Adrenal gland (tissue), 12 donors: ENCODE measurements around the gene DRC7. TPM values are rescaled to one million over a fixed set of nuclear protein-coding genes. Genes with fewer than 3 reads are reported as not detected.
A peak's percentile ranks its signal among the peaks of the same experiment; 100 is the strongest.

ENCODE experiments used
- DNase-seq, 7 donors: peaks; one replicate each; pipeline ENCODE4 v3.0.0-alpha.2; 2019 to 2020
- H3K27ac ChIP-seq, 5 donors: fragments of 200-600 bp; sonication (generic) in 4 of 5; 1 replicate in 3 of 5; 2 replicates in 2 of 5; pipeline versions ENCODE4 v1.5.1 to v1.8.0; 2016 to 2020; ENCODE audit warnings: mild to moderate bottlenecking in 1 of 5
- H3K27me3 ChIP-seq: fragments of 200-600 bp; 2 replicates; pipeline ENCODE4 v1.8.0; 2021
- H3K36me3 ChIP-seq, 2 donors: fragments of 200-600 bp; replicated peaks in 1 of 2; 1 replicate in 1 of 2; 2 replicates in 1 of 2; pipeline versions ENCODE4 v1.5.1 to v1.8.0; 2018 to 2022
- H3K4me1 ChIP-seq, 2 donors: fragments of 200-600 bp; replicated peaks in 1 of 2; 1 replicate in 1 of 2; 2 replicates in 1 of 2; pipeline versions ENCODE4 v1.5.1 to v1.8.0; 2018 to 2021
- H3K4me3 ChIP-seq, 4 donors: fragments of 200-600 bp; sonication (generic) in 3 of 4; one replicate each; pipeline ENCODE4 v1.5.1; 2016 to 2018
- H3K9me3 ChIP-seq, 3 donors: fragments of 200-600 bp; sonication (generic) in 1 of 3; replicated peaks in 1 of 3; 1 replicate in 2 of 3; 2 replicates in 1 of 3; pipeline versions ENCODE4 v1.5.1 to v1.8.0; 2016 to 2021
- CTCF ChIP-seq, 6 experiments: fragments of 450-650 bp in 4 of 6; fragments of 200-600 bp in 2 of 6; sonication (generic) in 1 of 6; IDR thresholded peaks; 1 replicate in 5 of 6; 2 replicates in 1 of 6; pipeline versions ENCODE4 v1.5.1 to v1.8.0; 2016 to 2021; ENCODE audit warnings: antibody characterized with exemption in 6 of 6, mild to moderate bottlenecking in 2 of 6, moderate library complexity in 1 of 6
- POLR2A ChIP-seq, 2 donors: fragments of 450-650 bp; IDR thresholded peaks; one replicate each; pipeline ENCODE4 v1.6.1; 2017; ENCODE audit warnings: antibody characterized with exemption in 2 of 2, mild to moderate bottlenecking in 2 of 2, moderate library complexity in 1 of 2
- WGBS, 4 donors: extraction: QIAGEN DNeasy Blood & Tissue Kit in 2 of 4; methylation state at CpG; one replicate each; pipeline versions ENCODE4 v1.1.5 to v1.1.7; 2013 to 2017; 5-methylcytosine and 5-hydroxymethylcytosine counted together
- intact Hi-C, 2 donors: fragments of 100-400 bp; cut with DNase I; formaldehyde crosslinking; loops; one replicate each; pipeline versions ENCODE4 v1.14.1 to v1.15.0; 2022 to 2023
- polyA plus RNA-seq, 3 donors: library from polyadenylated mRNA; stranded (reverse); fragments of 200-250 nt in 2 of 3; fragments of 350-450 nt in 1 of 3; fragmentation: Illumina TruSeq in 1 of 3; extraction: RNeasy Lipid Tissue Mini Kit (QIAGEN cat#74804) in 1 of 3; gene quantifications; one replicate each; pipeline ENCODE4 v1.2.3, GENCODE V29; 2013 to 2014
- total RNA-seq, 9 donors: library from RNA; depleted of rRNA in 4 of 9; stranded (reverse); fragments of >200 nt in 4 of 9; fragments of 120-200 nt in 1 of 9; fragmentation: NEBNext Ultra II Directional in 1 of 9; extraction: Animal tissue kit (Norgen Biotek cat#: 25700) in 1 of 9; gene quantifications; one replicate each; pipeline versions ENCODE4 v1.1.0 to v1.2.4, GENCODE V29; 2013 to 2023
- donor health status: healthy with polysubstance abuse.
- donor health status: Bipolar disorder and iron deficiency.
- donor health status: DM: yes; HTN: yes; CAD: no.
- donor health status: DM: no; HTN: no; CAD: no.
- donor health status: DM: no; HTN: no; CAD: no.
- donor health status: DM: yes; HTN: yes; CAD: no.

DRC7 gene
- total and polyA plus RNA-seq, 12 donors = 0.03 to 0.72 (median 0.33) TPM; not detected in 9

GRCh38 chr16:57721356-57722209 is 27.0 kb downstream of the DRC7 start:
- TF ChIP-seq CTCF (IDR thresholded peaks at IDR 0.05) (no peak), POLR2A (IDR thresholded peaks at IDR 0.05) (no peak)
- intact Hi-C loops = loop anchor here (10.0 kb wide), 1 partner anchor 147 kb away; no protein-coding TSS in a partner anchor
- Histone ChIP-seq H3K9me3 (no peaks in the 10 kb centered on the region), H3K27me3 (no peaks in the 10 kb centered on the region), H3K36me3 (no peaks in the 10 kb centered on the region), H3K4me1 (no peaks in the 10 kb centered on the region), H3K27ac (no peak overlapping the region), H3K4me3 (no peak overlapping the region)
- DNase-seq = no peak
- WGBS, 4 donors = 73 to 81% (median 76%) methylated on average over 13 to 17 of the region's 17 CpGs

GRCh38 chr16:57722210-57722499 is 27.5 kb downstream of the DRC7 start:
- no peak for DNase-seq
- Histone ChIP-seq H3K36me3 (no peaks in the 10 kb centered on the region), H3K4me3 (no peak overlapping the region), H3K27me3 (no peaks in the 10 kb centered on the region), H3K4me1 (no peaks in the 10 kb centered on the region), H3K9me3 (no peaks in the 10 kb centered on the region), H3K27ac (no peak overlapping the region)
- intact Hi-C loops = loop anchor here (10.0 kb wide), 1 partner anchor 147 kb away; no protein-coding TSS in a partner anchor
- TF ChIP-seq POLR2A (IDR thresholded peaks at IDR 0.05) (no peak), CTCF (IDR thresholded peaks at IDR 0.05) (no peak)
- 86 to 95% (median 91%) methylated on average over 1 to 2 of the region's 2 CpGs for WGBS, 4 donors

DNA sequence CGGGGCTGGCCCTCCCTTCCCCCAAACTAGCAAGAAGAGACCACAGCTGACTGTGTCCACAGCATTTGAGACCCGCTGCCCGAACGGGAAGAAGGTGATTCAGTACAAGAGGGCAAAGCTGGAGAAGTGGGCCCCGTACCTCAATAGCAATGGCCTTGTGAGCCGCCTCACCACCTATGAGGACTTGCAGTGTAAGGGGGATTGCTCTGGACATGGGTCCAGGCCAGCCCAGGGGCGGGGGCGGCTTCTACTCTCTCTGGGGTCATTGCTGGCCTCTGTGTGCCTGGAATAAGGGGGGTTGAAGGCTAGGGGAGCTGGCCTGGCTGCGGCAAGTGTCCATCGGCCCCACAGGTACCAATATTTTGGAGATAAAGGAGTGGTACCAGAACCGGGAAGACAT is 28.0 kb downstream of the DRC7 start:
- Histone ChIP-seq H3K9me3 (no peaks in the 10 kb centered on the region), H3K36me3 (no peaks in the 10 kb centered on the region), H3K27me3 (no peaks in the 10 kb centered on the region), H3K4me3 (no peak overlapping the region), H3K4me1 (no peaks in the 10 kb centered on the region), H3K27ac (no peak overlapping the region)
- TF ChIP-seq CTCF (IDR thresholded peaks at IDR 0.05) (no peak), POLR2A (IDR thresholded peaks at IDR 0.05) (no peak)
- 75 to 88% (median 81%) methylated on average over 11 of the region's 11 CpGs for WGBS, 4 donors
- intact Hi-C loops = loop anchor here (10.0 kb wide), 1 partner anchor 148 kb away; no protein-coding TSS in a partner anchor
- DNase-seq = no peak

GRCh38 chr16:57723170-57723569 is 28.6 kb downstream of the DRC7 start:
- no peak overlapping the region for H3K4me3 ChIP-seq
- H3K36me3 ChIP-seq = no peaks in the 10 kb centered on the region
- H3K9me3 ChIP-seq = no peaks in the 10 kb centered on the region
- no peaks in the 10 kb centered on the region for H3K27me3 ChIP-seq
- TF ChIP-seq CTCF (IDR thresholded peaks at IDR 0.05) = peak in 2 of 6 experiments; percentile 17 to 32
- TF ChIP-seq POLR2A (IDR thresholded peaks at IDR 0.05) = no peak
- no peak overlapping the region for H3K27ac ChIP-seq
- 47 to 83% (median 72%) methylated on average over 6 to 7 of the region's 7 CpGs for WGBS, 4 donors
- intact Hi-C loops = loop anchor here (10.0 kb wide), 1 partner anchor 148 kb away; no protein-coding TSS in a partner anchor
- peak in 1 of 7 donors; percentile 17 for DNase-seq
- H3K4me1 ChIP-seq = no peaks in the 10 kb centered on the region
